SH-SY5Y (cell line): ENCODE data around the gene APEH.

ENCODE experiments used
- GATA2 ChIP-seq: IDR thresholded peaks from 2 replicates; pipeline ENCODE4 v1.6.1; 2011; ENCODE audit warnings: mild to moderate bottlenecking, low read depth, low read length
- GATA3 ChIP-seq: IDR thresholded peaks from 2 replicates; pipeline ENCODE4 v1.6.1; 2011; ENCODE audit warnings: low read depth, mild to moderate bottlenecking, low read length, moderate library complexity

DNA sequence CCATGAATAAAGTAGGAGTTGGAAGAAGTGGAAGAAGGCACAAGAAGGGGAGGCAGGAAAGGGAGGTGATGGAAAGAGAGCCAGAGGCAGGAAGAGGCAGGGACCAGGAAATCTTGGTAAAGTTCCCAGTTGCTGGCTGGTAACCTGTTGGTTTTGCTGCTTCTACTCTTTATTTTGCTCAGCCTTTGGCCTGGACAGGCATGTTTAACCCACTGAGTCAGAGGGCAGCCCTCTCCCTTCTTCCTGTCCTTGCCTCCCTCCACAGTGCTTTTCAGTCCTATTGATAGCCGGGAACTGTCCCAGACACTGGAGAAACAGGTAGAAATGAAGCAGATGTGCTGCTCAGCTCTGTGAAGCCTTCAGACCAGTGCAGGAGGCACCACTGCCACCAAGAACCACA is 43.4 kb upstream of the APEH start:
- TF ChIP-seq GATA3 (no peak), GATA2 (no peak)
